NCI-H69 (cell line): Measurements from ENCODE around the gene TMEM169.

Experiments used
- DNase-seq: peaks from one replicate; lab custom pipeline; 2025; lab: John Stamatoyannopoulos, UW

TMEM169 gene, protein sequence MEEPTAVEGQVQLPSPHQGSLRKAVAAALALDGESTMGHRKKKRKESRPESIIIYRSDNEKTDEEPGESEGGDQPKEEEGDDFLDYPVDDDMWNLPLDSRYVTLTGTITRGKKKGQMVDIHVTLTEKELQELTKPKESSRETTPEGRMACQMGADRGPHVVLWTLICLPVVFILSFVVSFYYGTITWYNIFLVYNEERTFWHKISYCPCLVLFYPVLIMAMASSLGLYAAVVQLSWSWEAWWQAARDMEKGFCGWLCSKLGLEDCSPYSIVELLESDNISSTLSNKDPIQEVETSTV

DNA sequence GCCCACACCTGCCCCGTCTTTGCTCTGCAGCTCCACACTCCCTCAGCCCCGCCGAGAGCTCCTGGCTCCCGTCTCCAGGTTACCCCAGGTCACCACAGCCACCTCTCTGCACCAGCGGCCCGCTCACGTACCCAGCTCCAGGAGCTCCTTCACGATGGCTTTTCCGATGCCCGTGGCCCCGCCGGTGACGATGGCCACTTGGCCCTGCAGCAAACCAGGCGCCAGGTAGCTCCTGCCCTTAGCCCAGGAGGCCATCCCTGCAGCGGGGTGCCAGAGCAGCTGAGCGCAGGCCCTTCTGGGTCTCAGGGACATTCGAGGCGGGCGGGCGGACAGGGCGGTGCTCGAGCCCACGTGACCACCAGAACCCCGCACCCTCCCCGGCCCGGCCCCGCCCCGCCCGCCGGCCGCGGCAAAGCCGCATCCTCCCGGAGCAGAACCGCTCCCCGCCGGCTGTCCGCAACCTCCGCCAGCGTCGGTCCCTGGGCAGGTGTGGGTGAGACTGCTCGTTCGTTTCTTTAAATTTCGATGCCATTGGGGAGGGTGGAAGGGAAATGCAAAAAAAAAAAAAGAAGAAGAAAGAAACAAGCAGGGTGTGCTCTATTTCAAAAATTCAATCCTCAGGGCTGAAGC lies at the start of gene TMEM169, which contains the start of gene PECR:
Gene TMEM169, plus strand, starts transcription at position 433 of the 630 bp plus-strand sequence. CDS start 14,045 bp downstream, outside the sequence.
Gene PECR, minus strand, starts transcription at position 323 of the 630 bp plus-strand sequence. Its CDS starts 68 bp downstream, at position 255.
- DNase-seq: peak; percentile 89

DNA sequence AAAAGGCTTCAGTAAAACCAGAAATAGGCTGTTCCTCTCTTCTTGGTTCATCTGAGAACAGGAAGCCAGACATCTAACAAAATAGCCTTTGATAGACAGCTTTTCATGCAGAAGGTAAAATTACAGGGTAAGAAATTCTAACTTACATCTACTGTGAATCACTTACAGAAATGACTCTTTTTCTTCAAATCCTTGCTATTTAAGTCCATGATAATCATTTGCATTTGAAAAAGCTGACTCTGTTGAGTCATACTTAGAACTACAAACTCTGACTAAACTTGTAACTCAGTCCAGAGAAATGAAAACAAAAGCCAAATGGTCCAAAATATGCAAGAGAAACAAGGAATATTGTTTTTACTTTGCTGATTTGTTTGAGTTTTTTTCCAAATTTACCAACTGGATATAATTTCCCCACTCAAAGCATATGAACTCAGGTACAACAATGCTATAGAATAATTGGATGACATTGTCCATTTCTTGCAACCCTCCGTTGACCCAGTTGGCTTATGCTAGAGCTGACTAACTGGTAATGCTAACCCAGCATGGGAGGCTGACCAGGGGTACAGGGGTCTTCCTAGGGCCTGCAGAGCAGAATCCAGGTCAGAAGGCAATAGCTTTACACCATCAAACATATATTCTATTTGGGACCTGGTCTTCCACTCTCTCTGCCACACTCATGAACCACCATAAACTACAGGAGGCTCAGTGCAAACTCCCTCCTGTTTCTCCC lies 49.6 kb upstream of the TMEM169 start:
- no peak for DNase-seq

DNA sequence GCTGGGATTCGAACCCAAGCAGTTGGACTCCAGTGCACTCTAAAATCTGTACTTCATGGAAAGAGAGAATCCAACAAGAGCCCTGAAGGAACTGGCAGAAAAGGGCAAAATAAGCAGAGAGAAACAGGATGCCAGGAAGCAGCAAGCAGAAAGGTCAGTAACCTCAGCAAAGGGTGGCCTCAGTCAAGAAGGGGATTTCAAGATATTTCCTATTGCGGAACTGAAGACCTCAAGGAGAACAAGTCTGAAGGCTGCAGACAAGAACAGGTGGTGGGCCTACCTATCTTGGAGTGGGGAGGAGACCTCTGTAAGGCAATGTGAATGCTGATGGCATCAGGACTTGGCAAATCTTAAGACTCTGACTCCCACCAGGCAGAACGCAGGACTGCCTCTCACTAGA lies 48.3 kb upstream of the TMEM169 start:
- DNase-seq: no peak

DNA sequence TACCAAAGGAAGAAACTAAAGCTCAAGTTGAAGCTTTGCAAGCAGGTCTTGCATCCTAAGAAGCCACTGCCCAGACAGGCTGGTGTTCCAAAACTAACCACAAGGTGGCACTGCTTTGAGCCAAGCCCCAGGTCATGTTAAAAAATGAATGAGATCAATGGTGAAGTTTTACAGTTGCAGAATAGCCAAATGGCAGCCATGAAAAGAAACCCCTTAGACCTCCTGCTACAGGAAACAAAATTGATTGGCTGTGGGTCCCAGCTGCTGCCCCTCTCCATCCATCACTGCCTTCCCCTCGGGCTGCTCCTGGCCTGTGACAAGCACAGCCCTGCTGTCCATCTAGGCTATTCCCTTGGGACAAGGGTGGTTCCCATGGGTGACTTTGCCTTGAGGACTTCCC lies 47.7 kb upstream of the TMEM169 start:
- peak; percentile 52 for DNase-seq

DNA sequence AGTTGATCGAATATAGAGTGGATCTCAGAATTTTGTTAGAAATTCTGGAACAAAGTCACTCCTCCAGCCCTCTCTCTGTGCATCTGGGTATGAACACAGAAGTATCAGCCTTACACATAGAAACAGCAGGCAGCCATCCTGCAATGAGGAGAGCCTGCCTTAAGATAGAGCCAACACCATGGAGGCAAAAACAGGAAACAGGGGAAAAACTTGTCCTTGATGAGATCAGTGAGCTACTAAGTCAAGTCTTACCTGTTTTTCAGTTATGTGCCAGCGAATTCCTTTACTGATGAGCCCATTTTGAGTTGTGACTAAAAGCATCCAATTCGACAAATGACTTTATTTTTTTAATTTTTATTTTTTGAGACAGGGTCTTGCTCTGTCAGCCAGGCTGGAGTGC lies 41.8 kb upstream of the TMEM169 start:
- no peak for DNase-seq

DNA sequence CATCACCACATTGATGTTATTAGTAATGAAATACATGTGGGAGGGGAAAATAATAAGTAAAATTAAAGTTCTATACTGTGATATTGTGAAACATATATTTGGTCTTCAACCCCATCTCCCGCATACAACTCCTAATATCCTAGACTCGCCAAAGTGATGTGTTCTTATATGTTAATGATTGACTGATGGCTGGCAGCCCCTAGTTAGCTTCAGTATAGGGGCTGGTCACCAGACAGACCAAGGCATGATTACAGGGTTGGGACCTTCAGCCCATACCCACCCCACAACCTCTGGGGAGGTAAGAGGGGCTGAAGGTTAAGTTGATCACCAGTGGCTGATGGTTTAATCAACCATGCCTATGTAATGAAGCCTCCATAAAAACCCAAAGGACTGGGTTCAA lies 40.3 kb upstream of the TMEM169 start:
- DNase-seq: no peak

DNA sequence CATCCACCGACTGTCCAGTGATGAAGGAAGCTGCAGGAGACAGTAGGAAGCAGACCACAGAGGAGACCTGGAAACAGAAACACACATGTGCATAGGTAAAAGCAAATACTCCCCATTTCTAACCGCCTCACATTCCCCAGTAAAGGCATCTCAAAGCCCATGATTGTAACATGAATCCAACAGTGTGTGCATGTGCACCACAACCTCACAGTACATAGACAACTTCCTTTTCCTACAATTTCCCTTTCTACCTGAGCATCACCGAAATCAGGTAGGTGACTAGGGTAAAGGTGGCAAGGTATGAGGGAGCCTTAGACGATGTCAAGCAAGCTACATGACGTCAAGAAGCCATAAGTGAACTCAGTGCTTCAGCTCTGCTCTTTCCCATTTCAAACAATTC lies 37.8 kb upstream of the TMEM169 start:
- no peak for DNase-seq

DNA sequence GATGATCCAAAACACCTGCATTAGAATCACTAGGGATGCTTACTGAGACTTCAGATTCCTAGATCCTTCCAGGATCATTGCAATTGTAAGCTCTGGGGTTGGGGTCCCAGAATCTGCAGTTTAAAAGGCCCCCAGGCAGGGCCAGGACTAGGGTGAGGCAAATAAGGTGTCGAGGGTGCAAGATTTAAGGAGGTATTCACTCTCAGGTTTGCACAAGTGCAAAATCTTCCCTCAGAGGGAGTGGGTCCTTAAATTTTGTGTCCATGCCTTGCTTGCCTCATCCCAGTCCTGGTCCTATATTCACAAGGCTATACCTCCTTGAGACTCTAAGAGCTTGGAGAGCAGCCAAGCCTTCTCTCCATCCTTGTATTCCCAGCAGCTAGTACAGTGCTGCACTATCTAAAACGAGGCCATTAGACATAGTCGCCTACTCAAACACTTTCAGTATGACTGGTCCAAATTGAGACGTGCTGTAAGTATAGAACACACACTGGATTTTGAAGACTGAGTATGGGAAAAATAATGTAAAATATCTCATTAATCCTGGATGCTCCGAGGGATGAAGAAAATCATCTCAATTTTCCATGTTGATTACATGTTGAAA lies 36.7 kb upstream of the TMEM169 start:
- no peak for DNase-seq

DNA sequence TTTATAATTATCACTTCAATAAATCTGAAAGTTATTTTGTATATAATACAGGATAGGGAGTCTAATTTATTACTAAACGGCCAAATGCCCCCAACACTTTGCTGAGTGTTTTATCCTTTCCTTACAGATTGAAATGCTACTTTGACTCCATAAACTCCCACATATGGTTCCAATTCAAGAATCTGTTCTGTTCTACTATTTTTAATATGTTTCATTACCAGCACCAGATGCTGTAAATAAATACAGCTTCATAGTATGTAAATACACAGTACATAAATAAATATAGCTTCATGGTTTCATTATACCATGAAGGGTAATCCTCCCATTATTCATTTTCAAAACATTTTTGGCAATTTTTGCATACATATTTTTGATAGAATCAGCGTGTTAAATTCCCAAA lies 34.3 kb upstream of the TMEM169 start:
- DNase-seq: no peak

DNA sequence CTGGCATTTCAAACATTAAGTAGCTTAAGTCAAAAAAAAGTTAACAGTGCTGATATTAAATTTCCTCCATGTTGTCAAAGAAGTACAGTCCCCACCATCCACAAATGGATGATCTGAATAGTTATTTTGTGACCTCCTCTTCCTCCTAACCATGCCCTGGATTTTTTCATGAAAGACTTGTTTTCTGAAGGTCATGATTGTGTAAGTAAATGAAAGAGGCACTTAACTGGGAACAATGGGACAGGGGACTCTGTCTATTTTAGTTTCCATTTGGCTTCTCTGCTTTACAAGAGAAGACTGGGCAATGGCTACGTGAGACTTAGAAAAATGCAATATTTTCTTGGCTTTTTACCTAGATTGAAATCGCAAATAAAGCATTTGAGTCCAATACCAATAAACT lies 32.3 kb upstream of the TMEM169 start:
- no peak for DNase-seq

DNA sequence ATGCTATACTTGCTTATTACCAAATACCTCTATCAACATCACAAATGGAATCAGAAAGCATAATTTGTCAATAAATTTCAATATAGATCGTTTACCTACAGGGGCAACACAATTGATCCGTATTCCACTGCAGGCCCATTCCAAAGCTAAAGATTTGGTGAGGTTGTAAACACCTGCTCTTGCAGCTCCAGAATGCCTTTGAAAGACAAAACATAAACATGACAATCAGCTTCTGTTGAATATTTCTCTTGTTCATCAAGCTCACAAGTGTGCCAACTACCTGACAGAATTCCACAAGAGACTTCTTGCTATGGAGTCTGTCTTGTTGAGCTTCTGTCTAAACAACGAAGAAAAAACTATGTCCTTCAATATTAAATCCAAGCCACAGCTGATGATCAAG lies 30.4 kb upstream of the TMEM169 start:
- DNase-seq: no peak

DNA sequence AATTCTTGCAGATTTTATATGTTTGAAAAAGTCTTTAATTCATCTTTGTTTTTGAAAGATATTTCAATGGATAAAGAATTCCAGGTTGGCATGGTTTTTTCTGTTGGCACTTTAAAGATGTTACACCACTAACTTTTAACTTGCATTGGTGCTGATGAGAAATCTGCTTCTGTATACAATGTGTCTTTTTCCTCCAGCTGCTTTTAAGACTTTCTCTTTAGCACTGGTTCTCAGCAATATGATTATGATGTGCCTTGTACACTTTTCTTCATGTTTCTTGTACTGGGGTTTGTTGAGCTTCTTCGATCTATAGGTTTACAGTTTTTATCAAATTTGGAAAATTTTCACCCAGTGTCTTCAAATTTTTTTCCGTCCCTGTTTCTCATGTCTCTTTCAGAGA lies 29.3 kb upstream of the TMEM169 start:
- no peak for DNase-seq

DNA sequence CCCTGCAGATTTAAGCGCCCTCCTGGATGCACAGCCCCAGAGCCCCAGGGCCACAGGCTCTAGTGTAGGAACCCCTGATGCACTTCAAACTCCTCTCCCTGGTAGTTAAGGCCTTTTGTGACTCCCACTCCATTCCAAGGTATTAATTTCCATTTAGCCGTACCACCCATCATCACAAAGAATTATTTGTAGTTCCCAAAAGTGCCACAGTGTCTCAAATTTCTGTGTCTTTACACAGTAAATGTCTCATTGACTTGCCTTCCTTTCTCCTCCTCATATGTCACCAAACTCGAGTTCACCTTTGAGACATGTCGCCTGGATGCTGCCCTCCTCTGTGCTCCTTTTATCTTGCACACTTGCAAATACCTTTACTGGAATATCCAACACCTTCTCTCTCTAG lies 26.0 kb upstream of the TMEM169 start:
- DNase-seq: no peak

DNA sequence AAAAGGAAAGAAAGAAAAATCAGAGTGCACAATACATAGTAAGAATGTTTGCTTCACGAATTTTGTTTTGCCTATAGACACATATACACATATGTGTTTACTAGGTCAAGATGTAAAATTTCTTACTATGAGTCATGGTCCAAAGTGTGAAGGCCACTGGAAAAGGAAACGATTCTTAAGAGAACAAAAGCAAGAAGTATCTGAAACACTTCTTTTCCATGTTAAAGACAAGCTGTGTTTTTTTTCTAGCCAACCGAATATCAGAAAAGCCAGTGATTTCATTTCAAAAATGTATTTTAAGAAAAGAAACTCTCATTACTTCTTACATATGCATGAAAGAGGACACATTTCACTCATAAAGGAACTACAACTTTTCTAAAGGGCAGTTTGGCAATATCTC lies 25.0 kb upstream of the TMEM169 start:
- DNase-seq: no peak

DNA sequence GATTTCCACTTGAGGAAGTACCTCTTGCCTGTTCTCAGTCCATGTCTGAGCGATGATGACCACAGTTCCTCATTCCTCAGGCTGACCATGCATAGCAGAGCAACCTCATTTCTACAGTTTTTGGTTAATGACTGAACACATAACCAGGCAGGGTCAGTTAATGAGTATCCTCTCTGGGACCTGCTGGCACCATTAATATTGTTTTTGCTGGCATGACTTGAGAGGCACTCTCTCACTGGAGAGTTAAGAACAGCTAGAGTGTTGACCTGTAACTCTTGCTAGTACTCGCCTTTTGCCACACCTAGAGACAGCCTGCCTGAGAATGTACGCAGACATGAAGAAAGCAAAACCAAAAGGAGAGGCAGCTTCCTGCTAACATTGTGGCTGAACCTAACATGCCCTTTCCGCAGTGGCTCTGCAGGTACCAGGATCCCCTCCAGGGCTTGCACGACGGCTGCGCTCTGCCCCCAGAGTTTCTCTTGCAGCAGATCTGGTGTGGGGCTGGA lies 24.0 kb upstream of the TMEM169 start:
- DNase-seq: no peak

DNA sequence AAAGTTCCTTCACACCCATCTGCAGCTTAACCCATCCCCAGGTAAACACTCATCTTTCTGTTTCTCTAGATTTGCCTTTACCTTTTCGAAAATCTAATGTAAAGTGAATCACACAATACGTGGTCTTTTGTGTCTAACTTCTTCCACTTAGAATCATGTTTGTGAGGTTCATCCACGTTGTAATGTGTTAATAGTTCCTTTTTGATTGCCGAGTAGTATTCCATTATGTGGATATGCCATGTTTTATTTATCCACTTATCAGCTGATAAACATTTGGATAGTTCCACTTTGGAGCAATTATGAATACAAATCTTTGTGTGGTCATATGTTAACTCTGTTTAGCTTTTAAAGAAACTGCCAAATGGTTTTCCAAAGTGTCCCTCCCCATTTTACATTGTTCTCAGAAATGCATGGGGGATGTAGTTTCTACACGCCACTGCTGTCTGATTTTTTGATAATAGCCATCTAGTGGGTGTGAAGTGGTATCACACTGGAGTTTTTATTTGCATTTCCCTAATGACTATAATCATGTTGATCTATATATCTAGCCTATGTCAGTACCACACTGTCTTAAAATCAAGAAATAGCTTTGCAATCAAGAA lies 22.4 kb upstream of the TMEM169 start:
- peak; percentile 33 for DNase-seq

DNA sequence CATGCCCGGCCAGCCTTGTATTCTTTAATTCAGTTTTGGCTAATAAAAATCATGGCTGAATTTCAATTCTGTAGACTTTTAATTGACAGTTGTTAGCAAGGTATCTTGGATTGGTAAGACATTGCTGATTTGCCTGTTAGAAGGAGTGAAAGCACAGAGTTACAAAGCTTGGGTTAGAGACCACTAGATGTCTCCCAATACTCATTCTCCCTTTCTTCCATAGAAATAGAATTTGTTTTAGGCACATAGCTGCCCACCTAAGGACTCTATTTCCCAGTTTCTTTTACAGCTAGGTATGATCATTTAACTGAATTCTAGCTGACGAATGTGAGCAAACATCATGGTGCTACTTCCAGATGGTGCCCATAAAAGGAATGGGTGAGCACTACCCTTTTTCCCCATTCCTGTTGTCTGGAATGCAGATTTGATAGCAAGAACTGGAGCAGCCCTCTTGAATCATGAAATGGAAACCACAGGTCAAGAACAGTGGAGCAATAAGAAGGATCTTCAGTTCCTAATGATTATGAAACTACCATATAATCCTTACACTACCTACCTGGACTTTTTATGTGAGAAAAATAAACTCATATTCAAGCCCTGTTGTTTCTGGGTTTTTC lies 17.6 kb upstream of the TMEM169 start:
- DNase-seq: no peak

DNA sequence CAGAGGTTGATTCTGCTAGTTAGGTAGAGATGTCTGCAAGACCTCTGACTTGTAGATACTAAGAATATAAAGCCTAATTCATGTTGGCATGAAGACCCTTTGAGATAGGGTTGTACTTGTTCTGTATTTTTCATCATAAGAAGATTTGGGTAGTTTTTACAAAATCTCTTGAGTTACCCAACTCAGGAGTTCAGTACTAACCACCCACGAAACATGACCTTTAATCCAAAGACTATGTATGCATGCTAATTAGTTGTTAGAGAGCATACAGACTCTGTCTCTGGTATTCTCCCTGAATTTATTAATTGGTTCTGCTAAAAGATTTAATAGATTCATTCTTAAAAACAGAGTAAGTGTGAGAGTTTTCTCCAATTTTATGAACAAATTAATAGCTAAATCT lies 17.1 kb upstream of the TMEM169 start:
- DNase-seq: no peak

DNA sequence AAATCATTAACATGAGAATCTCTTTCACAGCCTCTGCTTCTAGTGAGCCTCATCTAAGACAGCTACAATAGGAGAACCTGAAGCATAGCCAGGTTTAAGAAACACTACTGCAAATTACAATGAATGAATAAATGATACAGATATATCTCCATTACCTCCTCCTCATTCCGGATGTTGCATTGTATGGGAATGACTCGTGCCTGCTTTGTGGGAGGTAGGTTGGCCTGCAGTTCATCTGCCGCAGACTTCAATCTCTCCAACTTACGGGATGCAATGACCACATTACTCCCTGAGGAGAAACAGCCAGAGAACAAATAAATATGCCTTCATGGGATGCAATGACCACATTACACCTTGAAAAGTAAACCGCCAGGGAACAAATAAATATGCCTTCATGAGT lies 15.5 kb upstream of the TMEM169 start:
- no peak for DNase-seq

DNA sequence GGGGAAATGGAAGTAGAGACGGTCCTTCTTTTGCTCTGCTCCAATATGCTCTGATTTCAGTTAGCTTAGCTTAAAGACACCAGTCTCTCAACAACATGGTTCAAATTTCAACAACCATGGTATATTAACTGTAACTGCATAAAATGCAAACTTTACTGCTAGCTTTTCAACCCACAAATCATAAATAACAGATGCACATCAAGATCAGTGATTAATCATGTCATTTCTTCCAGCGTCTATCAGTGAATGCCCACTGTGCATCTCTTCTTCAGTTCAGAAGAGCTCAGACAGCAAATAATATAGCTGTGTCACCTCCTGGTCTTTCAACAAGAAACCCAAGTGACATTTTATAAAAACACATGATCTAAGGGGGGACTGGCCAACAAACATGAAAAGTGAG lies 12.7 kb upstream of the TMEM169 start:
- no peak for DNase-seq

DNA sequence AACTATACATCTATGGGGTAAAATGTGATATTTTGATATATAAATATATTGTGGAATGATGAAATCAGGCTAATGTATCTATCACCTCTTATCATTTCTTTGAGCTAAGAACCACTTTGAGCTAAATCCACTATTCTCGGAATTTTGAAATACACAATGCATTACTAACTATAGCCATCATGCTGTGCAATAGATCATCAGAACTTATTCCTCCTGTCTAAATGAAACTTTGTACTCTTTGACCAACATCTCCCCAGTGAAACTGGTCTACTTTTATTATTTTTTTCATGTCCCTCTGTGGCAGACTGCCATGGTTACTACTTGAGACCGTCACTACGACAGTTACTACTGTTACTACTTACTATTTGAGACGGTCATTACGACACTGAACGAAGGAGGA lies 11.5 kb upstream of the TMEM169 start:
- no peak for DNase-seq
